HS-27A (cell line): Measurements from ENCODE around the gene HIPK3.
"Not testable (repeated sequence)": the region's sequence is repeated elsewhere in the genome, so short reads cannot be mapped to it uniquely, and the experiment has no call there.

Experiments used
- DNase-seq: peaks from one replicate; pipeline ENCODE4 v3.0.0-alpha.2; 2012; ENCODE audit warnings: low read depth, missing footprints

HIPK3 gene

DNA sequence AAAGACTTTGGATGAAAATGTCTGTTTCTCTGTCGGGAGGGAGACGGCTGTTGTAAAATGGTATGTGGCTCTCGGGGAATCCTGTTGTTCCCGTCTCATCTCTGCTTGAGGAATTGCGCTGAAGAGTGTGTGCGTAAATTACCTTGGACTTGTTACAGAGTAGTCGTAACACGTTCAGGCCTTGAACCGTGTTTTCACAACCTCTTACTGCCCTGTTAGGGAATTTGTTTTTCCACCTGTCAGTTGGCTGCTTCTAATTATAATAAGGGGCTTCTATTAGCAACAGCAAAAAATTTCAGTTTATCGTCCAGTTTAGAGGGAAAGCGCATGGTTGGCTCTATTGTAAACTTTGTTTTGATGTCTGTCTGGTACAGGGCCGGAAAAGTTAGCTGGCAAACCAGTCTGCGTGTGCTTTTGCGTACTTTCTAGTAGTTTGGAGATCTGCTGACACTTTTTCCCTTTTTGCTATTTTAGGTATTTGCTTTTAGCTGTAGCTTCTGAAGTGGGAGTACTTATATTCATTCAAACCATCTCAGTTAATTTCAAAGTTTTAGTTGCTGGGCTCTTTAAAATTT is 1.5 kb downstream of the HIPK3 start:
- DNase-seq, result peak; percentile 54

DNA sequence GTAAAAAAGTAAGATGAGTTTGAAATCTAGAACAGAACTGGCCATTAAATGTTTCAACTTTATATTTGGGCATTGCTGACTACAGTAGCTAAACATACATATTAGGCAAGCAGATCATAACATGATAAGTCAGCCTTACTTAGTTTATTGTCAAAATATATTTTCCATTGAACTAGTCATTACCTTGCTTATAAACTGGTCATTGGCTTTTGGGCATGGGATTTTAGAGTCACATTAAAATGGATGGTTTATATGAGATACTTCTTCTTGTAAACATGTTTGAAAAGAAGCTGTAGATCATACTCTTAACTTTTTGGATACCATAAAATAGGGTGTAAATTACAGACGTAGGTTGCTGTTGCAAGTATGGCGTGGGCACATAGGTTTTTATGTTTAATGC is 2.7 kb downstream of the HIPK3 start:
- DNase-seq, result no peak

DNA sequence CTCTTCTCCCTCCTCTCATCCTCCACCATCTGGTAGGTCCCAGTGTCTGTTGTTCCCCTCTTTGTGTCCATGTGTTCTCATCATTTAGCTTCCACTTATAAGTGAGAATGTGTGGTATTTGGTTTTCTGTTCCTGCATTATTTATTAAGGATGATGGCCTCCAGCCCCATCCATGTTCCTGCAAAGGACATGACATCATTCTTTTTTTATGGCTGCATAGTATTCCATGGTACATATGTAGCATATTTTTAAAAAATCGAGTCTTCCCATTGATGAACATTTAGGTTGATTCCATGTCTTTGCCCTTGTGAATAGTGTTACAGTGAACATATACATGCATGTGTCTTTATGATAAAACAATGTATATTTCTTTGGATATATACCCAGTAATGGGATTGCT is 4.2 kb downstream of the HIPK3 start:
- DNase-seq, result not testable (repeated sequence)

DNA sequence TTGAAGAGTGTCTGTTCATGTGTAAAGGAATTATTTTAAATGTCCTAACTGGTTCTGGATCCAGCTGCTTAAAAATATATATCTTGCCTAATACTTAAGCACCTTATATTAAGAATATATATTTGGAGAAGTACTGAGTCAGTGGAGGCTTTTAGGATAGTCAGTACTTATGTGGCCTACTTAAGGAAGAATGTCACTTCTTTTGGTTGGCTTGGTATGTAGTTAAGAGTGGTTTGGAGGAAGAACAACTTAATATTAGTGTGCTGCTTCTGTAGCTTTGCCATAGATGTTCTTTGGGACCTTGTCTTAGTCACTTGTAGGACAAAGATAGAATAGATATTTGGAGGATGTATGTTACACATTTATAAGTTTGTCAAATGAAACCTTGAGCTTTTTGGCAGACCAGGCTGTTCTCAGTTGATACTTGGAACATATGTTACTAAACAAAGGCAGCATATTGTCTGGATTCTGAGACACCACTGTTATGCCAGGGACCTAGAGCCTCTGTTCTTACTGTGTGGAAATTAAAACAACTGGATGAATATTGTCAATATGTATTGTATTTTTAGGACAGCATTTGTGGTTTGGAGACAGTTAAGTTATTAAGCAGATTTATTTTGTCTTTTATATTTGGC is 4.9 kb downstream of the HIPK3 start:
- no peak for DNase-seq

DNA sequence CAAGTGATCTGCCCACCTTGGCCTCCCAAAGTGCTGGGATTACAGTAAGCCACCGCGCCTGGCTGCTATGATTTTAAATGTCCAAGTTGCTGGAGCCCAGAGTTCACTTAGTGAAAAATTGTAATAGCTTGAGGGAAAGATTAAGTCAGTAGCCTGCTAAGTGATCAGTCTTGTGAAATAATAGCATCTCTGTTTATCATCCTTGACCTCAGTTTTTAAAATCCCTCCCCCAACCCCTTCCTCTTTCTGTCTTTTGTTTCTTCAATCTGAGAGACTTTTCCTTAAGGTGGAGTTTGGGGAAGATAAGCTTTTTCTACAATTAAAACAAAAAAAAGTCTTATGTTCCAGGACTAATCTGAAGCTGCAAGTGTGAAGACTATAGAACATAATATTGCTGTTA is 6.4 kb downstream of the HIPK3 start:
- DNase-seq, result no peak

DNA sequence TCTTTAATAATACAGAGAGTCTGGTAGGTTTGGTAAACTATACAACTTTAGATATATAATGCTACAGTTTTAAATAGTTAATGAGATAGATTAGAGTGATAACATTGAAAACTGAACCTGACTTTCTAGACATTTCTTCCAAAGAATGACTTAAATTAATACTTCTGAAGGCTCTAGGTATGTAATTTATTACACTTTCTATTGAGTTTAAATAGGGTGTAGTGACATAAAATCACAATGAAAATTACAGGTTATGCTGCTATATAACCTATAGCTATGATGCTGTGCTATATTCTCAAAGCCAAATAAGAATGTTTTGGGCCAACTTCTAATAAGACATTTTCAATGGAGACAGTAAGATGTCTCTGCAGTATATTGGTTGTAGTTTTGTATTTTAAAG is 7.7 kb downstream of the HIPK3 start:
- no peak for DNase-seq

DNA sequence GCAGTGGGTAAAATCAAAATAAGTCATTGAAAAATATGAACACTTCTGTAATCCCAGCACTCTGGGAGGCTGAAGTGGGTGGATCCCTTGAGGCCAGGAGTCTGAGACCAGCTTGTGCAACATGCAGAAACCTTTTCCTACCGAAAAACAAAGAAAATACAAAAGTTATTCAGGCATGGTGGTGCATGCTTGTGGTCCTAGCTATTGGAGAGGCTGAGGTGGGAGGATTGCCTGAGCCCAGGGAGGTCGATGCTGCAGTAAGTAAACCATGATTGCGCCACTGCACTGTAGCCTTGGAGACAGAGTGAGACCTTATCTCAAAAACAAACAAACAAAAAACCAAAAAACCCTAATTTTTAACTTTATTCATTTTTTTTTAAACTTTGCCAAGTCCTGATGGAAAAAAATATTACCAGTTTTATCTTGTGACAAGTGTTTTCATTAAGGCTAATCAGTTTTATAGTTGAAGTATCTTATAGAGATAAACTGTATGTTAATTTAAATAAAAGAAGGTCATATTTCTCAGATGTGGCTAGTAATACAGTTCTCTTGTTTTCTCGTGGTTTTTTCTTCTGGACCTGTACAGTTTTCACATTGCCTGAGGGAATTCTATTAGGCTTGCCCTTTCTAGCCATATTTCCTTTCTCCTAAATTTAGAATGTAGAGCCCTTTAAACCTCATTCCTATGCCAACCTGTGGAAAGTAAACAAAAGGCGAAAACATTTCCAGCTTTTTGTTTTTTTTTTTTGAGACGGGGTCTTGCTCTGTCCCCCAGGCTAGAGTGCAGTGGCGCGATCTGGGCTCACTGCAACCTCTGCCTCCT is 9.4 kb downstream of the HIPK3 start:
- DNase-seq, result no peak

DNA sequence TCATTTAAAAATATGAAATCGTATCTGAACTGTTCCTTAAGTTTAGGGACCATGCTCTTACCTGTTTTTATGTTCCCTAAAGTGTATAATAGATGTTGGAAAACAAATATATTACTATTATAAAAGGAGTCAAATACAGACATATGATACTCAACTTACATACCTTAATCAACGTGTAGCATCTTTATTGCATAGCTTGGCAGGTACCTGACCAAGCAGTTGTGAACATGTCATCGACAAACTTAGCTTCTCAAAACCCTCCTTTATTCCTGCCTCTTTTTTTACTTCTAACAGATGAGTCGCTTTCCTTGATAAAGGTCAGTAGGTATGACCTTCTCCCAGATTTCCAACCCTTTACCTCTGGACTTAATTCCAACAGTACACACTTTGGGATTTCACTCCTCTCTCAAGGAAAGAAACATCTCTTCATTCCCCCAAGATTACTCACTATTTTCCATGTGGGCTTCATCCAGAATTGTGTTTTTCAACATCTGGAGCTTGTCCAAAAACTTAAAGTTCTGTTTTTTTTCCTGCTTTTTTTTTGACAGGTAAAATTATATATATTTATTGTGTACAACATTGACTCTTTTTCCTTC is 11.9 kb downstream of the HIPK3 start:
- DNase-seq, result no peak

DNA sequence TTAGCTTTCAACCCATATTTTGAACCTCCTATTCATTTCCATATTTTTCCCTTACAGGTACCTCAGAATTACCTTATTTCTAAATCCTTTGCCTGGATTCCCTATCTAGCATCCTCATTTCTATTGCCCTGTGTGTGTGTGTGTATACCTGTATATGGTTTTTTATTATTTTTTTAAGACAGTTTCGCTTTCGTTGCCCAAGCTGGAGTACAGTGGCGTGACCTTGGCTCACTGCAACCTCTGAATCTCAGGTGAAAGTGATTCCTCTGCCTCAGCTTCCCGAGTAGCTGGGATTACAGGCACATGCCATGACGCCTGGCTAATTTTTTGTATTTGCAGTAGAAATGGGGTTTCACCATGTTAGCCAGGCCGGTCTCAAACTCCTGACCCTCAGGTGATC is 12.6 kb downstream of the HIPK3 start:
- DNase-seq, result no peak

DNA sequence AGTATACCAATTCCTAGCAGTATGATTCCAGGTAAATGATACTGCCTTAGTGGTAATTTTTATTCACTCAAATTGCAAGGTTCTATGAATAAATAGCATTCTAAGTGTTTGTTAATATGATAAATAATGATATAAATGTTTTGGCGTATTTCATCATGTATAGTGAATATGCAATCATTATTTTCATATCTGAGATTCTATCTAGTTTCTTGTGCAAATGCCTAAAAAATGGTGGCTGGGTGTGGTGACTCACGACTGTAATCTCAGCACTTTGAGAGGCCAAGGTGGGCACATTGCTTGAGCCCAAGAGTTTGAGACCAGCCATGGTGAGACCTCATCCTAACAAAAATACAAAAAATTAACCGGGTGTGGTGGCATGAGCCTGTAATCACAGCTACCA is 13.9 kb downstream of the HIPK3 start:
- no peak for DNase-seq

DNA sequence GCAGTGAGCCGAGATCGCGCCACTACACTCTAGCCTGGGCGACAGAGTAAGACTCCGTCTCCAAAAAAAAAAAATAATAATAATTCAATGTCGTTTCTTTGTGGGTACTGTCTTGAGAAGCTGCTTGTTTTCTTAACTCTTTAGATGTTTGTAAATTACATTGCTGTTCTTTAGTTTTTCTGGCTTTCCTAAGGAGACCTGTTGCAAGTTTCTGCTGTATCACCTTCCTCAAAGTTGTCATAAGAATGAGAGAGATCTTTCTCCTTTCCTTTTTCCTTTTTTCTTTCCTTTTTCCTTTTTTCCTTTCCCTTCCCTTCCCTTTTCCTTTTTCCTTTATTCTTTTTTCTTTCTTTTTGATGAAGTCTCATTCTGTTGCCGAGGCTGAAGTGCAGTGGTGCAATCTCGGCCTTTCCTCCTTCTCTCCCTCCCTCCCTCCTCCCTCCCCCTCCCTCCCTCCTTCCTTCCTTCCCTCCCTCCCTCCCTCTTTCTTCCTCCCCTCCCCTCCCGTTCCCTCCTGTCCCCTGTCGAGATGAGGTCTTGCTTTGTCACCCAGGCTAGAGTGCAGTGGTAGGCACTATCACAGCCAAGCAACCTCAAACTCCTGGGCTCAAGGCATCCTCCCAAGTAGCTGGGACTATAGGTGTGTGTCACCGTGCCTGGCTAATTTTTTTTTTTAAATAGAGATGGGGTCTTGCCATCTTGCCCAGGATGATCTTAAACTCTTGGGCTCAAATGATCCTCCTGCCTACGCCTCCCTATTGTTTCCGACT is 15.3 kb downstream of the HIPK3 start:
- DNase-seq, result no peak

DNA sequence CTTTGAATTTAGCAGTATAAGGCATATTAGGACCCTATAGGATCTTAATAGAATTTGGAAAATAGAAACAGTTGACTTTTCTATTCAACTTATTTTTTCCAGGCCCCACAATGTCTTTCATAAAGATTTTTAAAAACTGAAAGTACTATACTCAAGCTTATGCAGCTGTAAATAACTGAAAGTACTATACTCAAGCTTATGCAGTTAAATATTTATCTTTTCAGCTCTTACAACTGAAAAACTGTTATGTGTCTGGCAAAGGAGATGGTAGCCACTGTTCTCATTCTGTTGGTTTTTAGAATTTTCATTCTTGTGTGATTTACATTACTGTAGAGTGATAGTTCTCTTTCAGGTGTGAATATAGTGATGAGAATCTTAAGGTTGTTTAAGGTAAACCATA is 16.5 kb downstream of the HIPK3 start:
- no peak for DNase-seq

DNA sequence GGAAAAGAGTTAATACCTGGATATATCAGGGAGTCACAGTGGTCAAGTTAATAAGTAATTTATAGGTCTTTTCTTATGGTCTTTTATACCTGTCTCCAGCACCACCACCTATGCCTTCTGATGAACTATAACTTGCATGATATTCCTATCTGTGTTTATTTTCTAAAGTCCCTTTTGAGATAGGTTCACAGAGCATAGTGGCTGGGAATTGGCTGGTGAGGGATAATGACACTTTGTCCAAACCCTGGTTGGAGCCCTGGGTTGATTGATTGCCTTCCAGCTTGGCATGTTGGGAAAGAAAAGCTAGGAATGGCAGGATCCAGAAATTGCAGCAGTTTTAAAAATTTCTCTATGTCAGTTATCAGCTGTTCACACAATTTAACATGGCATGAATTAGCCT is 23.2 kb downstream of the HIPK3 start:
- DNase-seq, result no peak

DNA sequence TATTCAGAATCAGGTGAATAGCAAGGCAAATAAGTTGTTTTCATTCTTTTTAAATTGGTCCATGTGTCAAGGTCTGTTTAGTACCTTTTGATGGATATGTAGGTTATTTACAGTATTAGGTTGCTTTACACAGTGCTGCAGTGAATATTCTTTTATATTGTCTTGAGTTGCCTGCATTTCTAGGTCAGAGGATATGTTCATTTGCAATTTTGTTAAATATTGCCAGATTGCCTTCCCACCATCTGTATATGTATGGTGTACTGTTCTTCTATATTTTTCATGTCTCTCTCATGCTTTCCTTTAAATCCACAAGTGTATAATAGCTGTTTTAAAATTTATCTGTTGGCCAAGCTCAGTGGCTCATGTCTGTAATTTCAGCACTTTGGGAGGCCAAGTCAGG is 24.6 kb downstream of the HIPK3 start:
- DNase-seq, result no peak

DNA sequence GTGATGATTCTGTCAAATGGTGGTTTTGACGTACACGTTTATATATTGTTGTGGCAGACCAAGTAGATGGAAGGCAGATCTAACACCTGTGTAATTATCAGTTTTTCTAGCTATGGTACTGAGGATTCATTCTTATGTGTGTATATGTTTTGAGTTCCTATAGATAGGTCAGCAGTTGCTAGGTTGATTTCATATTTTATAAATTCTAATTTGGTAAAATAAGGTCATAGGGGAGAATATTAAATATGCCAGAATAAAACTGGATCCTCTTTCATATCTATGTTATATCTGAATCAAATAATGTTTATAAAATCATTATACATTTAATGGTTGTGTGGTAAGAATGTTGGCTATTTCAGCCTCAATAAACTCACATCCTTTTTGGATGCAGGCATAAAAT is 27.6 kb downstream of the HIPK3 start:
- DNase-seq, result no peak

DNA sequence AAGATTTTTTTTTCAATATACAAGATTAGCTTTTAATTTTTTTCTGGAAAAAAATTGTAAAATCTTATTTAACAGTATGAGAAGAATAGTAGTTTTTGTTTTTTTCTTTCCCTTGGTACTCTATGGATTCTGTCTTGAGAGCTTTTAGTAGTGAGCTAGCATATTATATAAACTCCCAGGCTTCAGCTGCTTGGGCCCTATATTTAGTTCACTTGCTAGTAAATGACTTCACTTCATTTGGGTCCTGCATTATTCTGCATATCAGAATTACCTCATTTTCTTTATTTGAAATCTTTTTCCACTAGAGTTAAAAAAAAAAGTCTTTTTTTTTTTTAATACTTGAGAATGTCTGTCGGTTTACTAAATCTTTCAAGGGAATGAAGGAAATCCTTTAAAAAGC is 33.1 kb downstream of the HIPK3 start:
- DNase-seq, result no peak

DNA sequence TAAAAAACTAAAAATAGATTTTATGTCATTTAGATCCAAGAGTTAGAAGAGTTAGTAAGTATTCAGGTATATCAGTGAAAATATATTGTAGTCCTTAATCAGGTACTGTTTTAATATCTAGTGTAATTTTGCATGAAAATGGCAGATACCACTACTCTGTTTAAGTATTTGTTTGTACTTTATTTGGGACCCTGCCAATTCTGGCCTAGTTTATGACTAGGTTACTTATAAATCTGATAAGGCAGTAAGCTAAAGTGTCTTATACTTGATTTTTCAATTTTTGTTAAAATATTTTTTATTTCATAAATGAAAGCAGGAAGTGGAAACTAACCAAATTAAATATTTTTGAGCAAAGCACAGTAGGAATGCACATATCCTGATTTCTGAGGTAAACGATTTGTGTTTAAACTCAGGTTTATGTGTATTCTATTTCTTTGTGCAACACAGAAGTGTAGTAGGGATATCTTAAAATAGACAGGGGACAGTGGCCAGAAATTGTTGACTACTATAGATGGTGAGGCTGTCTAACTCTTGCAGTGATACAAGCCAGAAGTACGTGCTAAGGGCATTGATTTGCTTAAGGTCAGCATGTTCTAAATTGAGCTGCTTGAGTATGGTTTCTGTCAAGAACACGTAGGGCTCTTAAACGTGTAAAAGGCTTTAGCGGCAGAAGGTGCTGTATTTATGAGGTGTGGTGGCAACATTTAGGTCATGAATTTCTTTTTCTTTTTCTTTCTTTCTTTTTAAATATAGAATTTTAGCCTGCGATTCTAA is 34.0 kb downstream of the HIPK3 start:
- no peak for DNase-seq

DNA sequence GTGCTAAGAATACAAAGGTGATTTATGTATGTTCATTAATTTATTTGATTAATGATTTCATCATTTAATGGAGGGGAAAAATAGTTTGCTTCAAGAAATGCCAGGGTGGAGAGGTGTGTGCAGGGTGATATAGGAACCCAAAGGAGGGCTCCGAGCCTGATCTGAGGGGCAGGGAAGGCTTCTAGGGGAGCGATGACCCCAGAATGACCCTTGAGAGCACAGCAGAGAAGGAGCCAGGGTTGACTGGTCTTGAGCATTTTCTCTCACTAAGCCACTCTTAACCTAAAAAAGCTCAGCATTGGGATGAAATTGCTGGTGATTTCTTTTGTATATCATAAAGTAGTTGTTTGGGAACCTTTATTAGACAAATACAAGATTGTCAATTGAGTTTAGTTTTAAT is 35.1 kb downstream of the HIPK3 start:
- no peak for DNase-seq

DNA sequence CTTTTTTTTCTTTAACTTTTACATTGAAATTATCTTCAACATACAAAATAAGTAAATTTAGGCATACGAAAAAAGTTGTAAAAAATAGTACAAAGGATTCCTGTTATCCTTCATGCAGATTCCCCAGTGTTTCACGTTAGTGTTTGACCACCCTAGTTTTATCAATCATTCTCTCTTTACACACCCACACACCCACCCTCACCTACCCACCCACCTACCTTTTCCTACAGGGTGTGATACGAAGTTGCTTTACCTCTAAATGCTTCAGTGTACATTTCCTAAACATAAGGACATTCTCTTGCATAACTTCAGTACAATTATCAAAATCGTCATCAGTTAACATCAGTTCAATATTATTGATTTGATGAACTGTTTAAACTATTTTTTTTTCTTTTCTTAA is 37.0 kb downstream of the HIPK3 start:
- DNase-seq, result no peak

DNA sequence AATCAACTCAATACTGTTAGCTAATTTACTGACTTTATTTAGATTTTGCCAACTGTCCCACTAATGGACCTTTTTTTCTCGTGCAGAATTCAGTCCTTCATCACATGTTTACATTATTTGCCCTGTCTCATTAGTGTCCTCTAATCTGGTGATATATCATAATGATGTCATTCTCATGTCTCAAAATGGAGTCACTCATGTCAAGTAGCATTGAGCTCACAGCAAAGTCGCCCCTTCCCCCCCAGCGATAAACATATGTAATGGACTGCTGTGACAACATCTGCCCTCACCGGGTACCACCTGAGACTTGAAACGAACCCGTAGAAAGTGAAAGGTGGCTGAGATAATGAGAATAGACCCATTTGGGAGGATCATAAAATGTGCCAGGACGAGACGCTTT is 37.6 kb downstream of the HIPK3 start:
- DNase-seq, result no peak

DNA sequence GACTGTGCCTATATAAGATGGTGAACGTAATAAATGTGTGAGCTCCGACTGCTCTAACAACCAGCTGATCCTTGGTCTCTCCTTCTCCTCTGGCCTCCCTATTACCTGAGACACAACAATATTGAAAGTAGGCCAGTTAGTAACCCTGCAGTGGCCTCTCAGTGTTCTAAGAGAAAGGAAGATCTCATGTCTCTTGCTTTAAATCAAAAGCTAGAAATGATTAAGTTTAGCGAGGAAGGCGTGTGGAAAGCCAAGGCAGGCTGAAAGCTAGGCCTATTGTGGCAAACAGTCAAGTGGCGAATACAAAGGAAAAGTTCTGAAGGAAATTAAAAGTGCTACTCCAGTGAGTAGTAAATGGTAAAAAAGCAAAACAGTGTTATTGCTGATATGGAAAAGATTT is 39.5 kb downstream of the HIPK3 start:
- no peak for DNase-seq

DNA sequence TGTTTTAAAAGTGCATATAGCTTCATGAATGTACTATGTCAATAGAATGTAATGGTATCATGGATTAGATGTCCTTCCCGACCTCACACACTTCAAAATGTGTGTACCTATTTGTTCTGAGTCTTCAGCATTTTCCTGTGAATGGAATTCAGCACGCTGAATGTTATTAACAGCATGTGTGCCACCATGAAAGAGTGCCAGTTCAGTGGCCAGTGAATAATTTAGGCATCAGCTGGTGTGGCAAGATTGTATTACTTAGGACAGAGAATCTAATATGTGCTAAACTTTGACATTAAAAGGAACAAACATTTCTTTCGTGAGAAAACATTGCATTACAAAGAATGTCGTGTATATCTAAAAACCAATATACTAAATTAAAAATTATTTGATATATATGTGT is 46.4 kb downstream of the HIPK3 start:
- no peak for DNase-seq
